Activated CD8-positive, alpha-beta memory T cell treated with anti-CD3 and anti-CD28 coated beads, Interleukin-2, amount 10 ng/mL, durations not matched to agents 7 days and 5 days (primary cell): ENCODE measurements around the gene NPRL2. TPM values are rescaled to one million over a fixed set of nuclear protein-coding genes. Genes with fewer than 3 reads are reported as not detected.

ENCODE experiments used
- ATAC-seq: fragments of 150-1000 bp; cut with Tn5 transposase; one replicate; pipeline ENCODE4 v1.10.0; 2021; ENCODE audit warnings: moderate library complexity
- CTCF ChIA-PET: fragments of 350-600 bp; sonication (Branson Sonifier 250); formaldehyde crosslinking; loops from one replicate; lab custom pipeline; 2021; ENCODE audit warnings: antibody characterized with exemption; lab: Charles Lee
- DNase-seq: peaks from one replicate; pipeline ENCODE4 v3.0.0-alpha.2; 2020
- H3K27ac Mint-ChIP-seq: one replicate; pipeline ENCODE4 v1.8.0; 2021; ENCODE audit warnings: mild to moderate bottlenecking, mixed read lengths
- H3K27me3 Mint-ChIP-seq: one replicate; pipeline ENCODE4 v1.8.0; 2021; ENCODE audit warnings: mixed read lengths
- H3K36me3 Mint-ChIP-seq: one replicate; pipeline ENCODE4 v1.8.0; 2021; ENCODE audit warnings: mild to moderate bottlenecking, mixed read lengths
- H3K4me1 Mint-ChIP-seq: one replicate; pipeline ENCODE4 v1.8.0; 2021; ENCODE audit warnings: mixed read lengths
- H3K4me3 Mint-ChIP-seq: one replicate; pipeline ENCODE4 v1.8.0; 2021; ENCODE audit warnings: mild to moderate bottlenecking, moderate library complexity, mixed read lengths
- H3K9me3 Mint-ChIP-seq: one replicate; pipeline ENCODE4 v1.8.0; 2022; ENCODE audit warnings: low read depth, mixed read lengths
- total RNA-seq, 2 experiments: library from RNA; stranded (reverse); gene quantifications; one replicate each; pipeline ENCODE4 v1.2.3, GENCODE V29; 2021

NPRL2 gene
- total RNA-seq, 2 experiments from 2014 or later: 45.3 to 49.7 TPM

- Mint-ChIP-seq H3K4me3 (no peak overlapping the region), H3K27ac (no peak overlapping the region), H3K9me3 (no peaks in the 10 kb centered on the region), H3K4me1 (no peaks in the 10 kb centered on the region), H3K27me3 (no peaks in the 10 kb centered on the region), H3K36me3 (no peaks in the 10 kb centered on the region)
- CTCF ChIA-PET: no interaction called here
- ATAC-seq (no peak), DNase-seq (no peak)
Measured at GRCh38 chr3:50382722-50383121, 32.1 kb upstream of the NPRL2 start.

GRCh38 chr3:50381383-50381782 lies 30.8 kb upstream of the NPRL2 start:
- ATAC-seq (no peak), DNase-seq (no peak)
- no peak overlapping the region for H3K4me3 Mint-ChIP-seq
- CTCF ChIA-PET: no interaction called here
- no peaks in the 10 kb centered on the region for H3K9me3 Mint-ChIP-seq
- no peaks in the 10 kb centered on the region for H3K36me3 Mint-ChIP-seq
- no peaks in the 10 kb centered on the region for H3K4me1 Mint-ChIP-seq
- H3K27ac Mint-ChIP-seq: no peak overlapping the region
- H3K27me3 Mint-ChIP-seq: no peaks in the 10 kb centered on the region

GRCh38 chr3:50380405-50381085 lies 30.0 kb upstream of the NPRL2 start:
- Mint-ChIP-seq H3K27me3 (no peaks in the 10 kb centered on the region), H3K4me3 (no peak overlapping the region), H3K36me3 (no peaks in the 10 kb centered on the region), H3K27ac (no peak overlapping the region), H3K4me1 (no peaks in the 10 kb centered on the region), H3K9me3 (no peaks in the 10 kb centered on the region)
- ATAC-seq: no peak
- DNase-seq: no peak
- CTCF ChIA-PET: interaction anchor here (0.6 kb wide), 1 partner anchor 162 kb away, joined by 3 read pairs; no protein-coding TSS in a partner anchor

GRCh38 chr3:50378757-50379156 lies 28.2 kb upstream of the NPRL2 start:
- Mint-ChIP-seq H3K27ac (no peak overlapping the region), H3K9me3 (no peaks in the 10 kb centered on the region), H3K4me1 (no peaks in the 10 kb centered on the region), H3K27me3 (no peaks in the 10 kb centered on the region), H3K4me3 (no peak overlapping the region), H3K36me3 (no peaks in the 10 kb centered on the region)
- DNase-seq (no peak), ATAC-seq (no peak)
- CTCF ChIA-PET: no interaction called here

- Mint-ChIP-seq H3K36me3 (no peaks in the 10 kb centered on the region), H3K27me3 (no peaks in the 10 kb centered on the region), H3K9me3 (no peaks in the 10 kb centered on the region), H3K4me1 (no peaks in the 10 kb centered on the region), H3K27ac (no peak overlapping the region), H3K4me3 (no peak overlapping the region)
- ATAC-seq: no peak
- no peak for DNase-seq
- CTCF ChIA-PET: no interaction called here
Measured at GRCh38 chr3:50378024-50378423, 27.4 kb upstream of the NPRL2 start.

GRCh38 chr3:50375258-50375931 lies 24.8 kb upstream of the NPRL2 start:
- ATAC-seq (no peak), DNase-seq (no peak)
- H3K27me3 Mint-ChIP-seq: no peaks in the 10 kb centered on the region
- CTCF ChIA-PET: no interaction called here
- no peaks in the 10 kb centered on the region for H3K4me1 Mint-ChIP-seq
- no peaks in the 10 kb centered on the region for H3K9me3 Mint-ChIP-seq
- H3K4me3 Mint-ChIP-seq: no peak overlapping the region
- H3K27ac Mint-ChIP-seq: no peak overlapping the region
- no peaks in the 10 kb centered on the region for H3K36me3 Mint-ChIP-seq

GRCh38 chr3:50374363-50375257 lies 24.0 kb upstream of the NPRL2 start:
- Mint-ChIP-seq H3K27me3 (no peaks in the 10 kb centered on the region), H3K27ac (no peak overlapping the region), H3K36me3 (no peaks in the 10 kb centered on the region), H3K4me1 (no peaks in the 10 kb centered on the region), H3K9me3 (no peaks in the 10 kb centered on the region), H3K4me3 (no peak overlapping the region)
- ATAC-seq: no peak
- CTCF ChIA-PET: no interaction called here
- no peak for DNase-seq

GRCh38 chr3:50373146-50374051 lies 22.8 kb upstream of the NPRL2 start:
- Mint-ChIP-seq H3K27ac (no peak overlapping the region), H3K4me1 (no peaks in the 10 kb centered on the region), H3K27me3 (no peaks in the 10 kb centered on the region), H3K9me3 (no peaks in the 10 kb centered on the region), H3K36me3 (no peaks in the 10 kb centered on the region), H3K4me3 (no peak overlapping the region)
- DNase-seq (no peak), ATAC-seq (no peak)
- CTCF ChIA-PET: no interaction called here

- H3K4me1 Mint-ChIP-seq: no peaks in the 10 kb centered on the region
- ATAC-seq (no peak), DNase-seq (no peak)
- no peaks in the 10 kb centered on the region for H3K27me3 Mint-ChIP-seq
- H3K36me3 Mint-ChIP-seq: no peaks in the 10 kb centered on the region
- no peaks in the 10 kb centered on the region for H3K9me3 Mint-ChIP-seq
- H3K4me3 Mint-ChIP-seq: no peak overlapping the region
- H3K27ac Mint-ChIP-seq: no peak overlapping the region
- CTCF ChIA-PET: no interaction called here
Measured at GRCh38 chr3:50372349-50372748, 21.8 kb upstream of the NPRL2 start.

GRCh38 chr3:50371133-50371685 lies 20.6 kb upstream of the NPRL2 start:
- no peaks in the 10 kb centered on the region for H3K36me3 Mint-ChIP-seq
- H3K4me1 Mint-ChIP-seq: no peaks in the 10 kb centered on the region
- DNase-seq: no peak
- no peaks in the 10 kb centered on the region for H3K9me3 Mint-ChIP-seq
- no peaks in the 10 kb centered on the region for H3K27me3 Mint-ChIP-seq
- H3K27ac Mint-ChIP-seq: no peak overlapping the region
- CTCF ChIA-PET: interaction anchor here (0.8 to 2.0 kb wide), 2 partner anchors 153 to 171 kb away, joined by 3 to 9 read pairs; no protein-coding TSS in a partner anchor
- no peak for ATAC-seq
- H3K4me3 Mint-ChIP-seq: no peak overlapping the region

- Mint-ChIP-seq H3K27ac (no peak overlapping the region), H3K4me1 (peaks cover 2% of the 10 kb centered on the region), H3K9me3 (no peaks in the 10 kb centered on the region), H3K4me3 (no peak overlapping the region), H3K36me3 (no peaks in the 10 kb centered on the region), H3K27me3 (no peaks in the 10 kb centered on the region)
- CTCF ChIA-PET: interaction anchor here (0.8 to 2.0 kb wide), 2 partner anchors 153 to 172 kb away, joined by 3 to 9 read pairs; no protein-coding TSS in a partner anchor
- ATAC-seq (no peak), DNase-seq (no peak)
Measured at GRCh38 chr3:50370594-50370993, 20.0 kb upstream of the NPRL2 start.

GRCh38 chr3:50369012-50369670 lies 18.6 kb upstream of the NPRL2 start:
- H3K27me3 Mint-ChIP-seq: no peaks in the 10 kb centered on the region
- DNase-seq (no peak), ATAC-seq (no peak)
- no peak overlapping the region for H3K4me3 Mint-ChIP-seq
- CTCF ChIA-PET: no interaction called here
- no peaks in the 10 kb centered on the region for H3K36me3 Mint-ChIP-seq
- peaks cover 4% of the 10 kb centered on the region for H3K4me1 Mint-ChIP-seq
- H3K9me3 Mint-ChIP-seq: no peaks in the 10 kb centered on the region
- H3K27ac Mint-ChIP-seq: no peak overlapping the region
